GM10266 (cell line): ENCODE data around the gene RNF152.

Experiments
- DNase-seq: peaks from one replicate; pipeline ENCODE4 v3.0.0; 2012; ENCODE audit errors: extremely low spot score
- CTCF ChIP-seq: IDR thresholded peaks from 2 replicates; pipeline ENCODE4 v1.5.1; 2012; ENCODE audit warnings: mild to moderate bottlenecking, low read depth; ENCODE audit not compliant: control insufficient read depth, insufficient read depth; ENCODE audit errors: missing control alignments

RNF152 gene

GRCh38 chr18:61869636-61870035 is 23.2 kb downstream of the RNF152 start:
- TF ChIP-seq CTCF = no peak
- DNase-seq = no peak

DNA sequence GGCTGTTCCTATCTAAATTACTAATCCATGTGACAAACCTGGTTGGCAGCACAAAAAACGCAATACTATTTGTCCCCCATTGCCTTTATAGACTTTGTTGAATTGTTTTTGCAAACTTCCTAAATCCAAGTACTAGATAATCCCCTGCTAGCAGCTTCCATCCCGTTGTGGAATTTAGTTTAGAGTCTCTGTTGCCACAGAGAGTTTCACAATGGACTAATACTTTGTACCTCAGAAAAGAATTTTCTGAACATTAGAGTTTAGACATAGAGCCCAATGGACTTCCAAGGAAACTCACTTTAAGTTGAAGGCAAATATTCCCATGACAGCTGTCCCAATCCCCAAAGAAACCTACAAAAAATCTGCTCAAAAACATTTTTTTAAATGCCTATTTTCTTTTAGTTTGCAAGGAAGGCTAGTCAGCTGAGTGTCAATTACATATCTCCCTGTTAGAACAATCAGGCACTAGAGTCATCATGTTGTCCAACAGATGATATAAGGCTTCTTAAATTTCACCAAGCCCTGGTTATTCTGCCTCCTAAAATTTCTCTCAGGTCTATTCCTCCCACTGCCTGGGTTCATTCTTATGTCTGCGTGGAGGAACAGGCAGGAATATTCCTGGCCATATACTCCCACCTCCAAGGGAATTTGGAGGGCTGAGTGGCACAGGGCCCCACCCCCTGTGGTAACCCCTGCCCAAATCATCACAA is 27.2 kb downstream of the RNF152 start:
- no peak for DNase-seq
- TF ChIP-seq CTCF = no peak

DNA sequence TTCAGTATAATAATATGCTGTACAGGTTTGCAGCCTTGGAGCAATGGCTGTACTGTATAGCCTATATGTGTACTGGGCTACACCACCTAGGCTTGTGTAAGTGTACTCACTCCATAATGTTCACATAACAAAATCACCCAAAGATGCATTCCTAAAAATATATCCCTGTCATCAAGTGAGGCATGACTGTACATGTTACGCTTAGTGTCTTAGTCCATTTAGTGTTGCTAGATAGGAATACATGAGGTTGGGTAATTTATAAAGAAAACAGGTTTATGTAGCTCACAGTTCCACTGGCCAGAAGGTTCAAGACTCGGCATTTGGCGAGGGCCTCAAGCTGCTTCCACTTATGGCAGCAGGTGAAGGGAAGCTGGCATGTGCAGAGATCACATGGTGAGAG is 31.4 kb downstream of the RNF152 start:
- no peak for TF ChIP-seq CTCF
- no peak for DNase-seq

DNA sequence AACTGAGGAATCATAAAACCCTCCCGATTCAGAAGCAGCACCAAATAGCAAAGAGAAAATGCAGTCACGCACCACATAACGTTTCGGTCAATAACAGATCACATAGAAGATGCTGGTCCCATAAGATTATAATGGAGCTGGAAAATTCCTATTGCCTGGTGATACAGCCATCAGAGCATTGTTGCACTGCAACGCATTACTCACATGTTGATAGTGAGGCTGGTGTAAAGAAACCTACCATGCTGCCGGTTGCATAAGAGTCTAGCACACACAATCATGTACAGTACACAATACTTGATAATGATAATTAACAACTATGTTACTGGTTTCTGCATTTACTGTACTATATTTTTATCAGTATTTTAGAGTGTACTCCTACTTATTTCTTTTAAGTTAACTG is 32.5 kb downstream of the RNF152 start:
- no peak for TF ChIP-seq CTCF
- DNase-seq = no peak

- DNase-seq = no peak
- no peak for TF ChIP-seq CTCF
Observed at GRCh38 chr18:61859113-61859512, 33.7 kb downstream of the RNF152 start.

DNA sequence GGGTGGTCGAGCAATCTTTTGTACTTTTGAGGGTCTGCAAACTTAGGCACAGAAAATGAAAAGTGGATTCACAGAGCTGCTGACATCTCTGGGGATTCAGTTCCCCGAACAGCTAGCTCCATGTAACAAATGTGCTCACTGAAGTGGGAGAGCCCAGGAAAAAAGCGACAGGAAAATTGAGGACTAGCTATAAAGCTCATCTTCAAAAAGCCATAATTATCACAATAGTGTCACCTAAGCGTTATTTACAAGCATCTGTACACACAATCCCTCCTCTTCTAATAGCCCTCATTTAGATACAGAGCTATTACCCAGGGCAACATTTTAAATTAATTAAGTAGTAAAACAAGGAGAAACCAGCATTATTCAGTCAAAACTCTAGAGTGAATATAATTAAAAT is 36.1 kb downstream of the RNF152 start:
- DNase-seq = no peak
- TF ChIP-seq CTCF = no peak

DNA sequence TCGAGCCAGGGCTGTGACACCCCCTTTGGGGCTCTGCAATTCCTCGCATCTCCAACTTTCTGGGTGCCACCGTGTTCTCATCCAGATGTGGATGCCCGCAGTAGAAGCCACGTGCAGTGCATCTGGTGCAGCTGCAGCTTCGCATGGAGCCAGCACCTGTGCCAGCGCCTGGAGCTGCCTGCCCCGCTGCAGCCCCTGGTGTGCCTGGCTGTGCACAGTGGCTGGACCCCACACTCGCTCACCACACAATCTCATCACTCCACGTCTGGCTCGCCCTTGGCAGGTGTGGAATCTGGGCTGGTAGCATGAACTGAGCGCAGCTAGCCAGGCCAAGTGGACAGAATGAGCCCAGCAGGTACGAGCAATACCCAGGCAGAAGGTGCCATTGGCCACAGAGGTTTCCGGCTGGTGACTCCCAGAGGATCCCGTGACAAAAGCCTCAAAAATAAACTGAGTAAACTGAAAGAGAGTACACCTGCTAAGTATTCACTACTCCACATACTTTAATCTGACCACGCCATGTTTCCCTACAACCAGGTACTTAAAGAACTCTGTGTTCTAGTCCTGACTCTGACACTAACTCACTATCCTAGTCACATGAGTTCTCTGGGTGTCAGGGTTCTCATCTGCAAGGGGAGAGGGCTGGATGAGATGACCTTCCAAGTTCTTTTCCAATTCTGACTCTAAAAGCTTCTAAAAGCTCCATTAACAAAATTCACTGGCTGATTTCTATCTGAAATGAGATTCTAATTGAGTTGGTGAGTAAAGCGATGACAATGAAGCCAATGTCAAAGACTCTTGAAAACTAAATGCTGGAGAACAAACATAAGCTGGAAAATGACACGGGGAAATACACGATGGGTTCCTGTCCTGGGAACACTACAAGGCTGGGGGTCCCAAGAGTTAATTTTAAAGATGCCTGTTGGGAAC is 37.1 kb downstream of the RNF152 start:
- no peak for DNase-seq

More for the DNA sequence above, 37.1 kb downstream of the RNF152 start:
- TF ChIP-seq CTCF = no peak
